SK-N-SH (cell line): Measurements from ENCODE around the gene SLC10A7. TPM values are rescaled to one million over a fixed set of nuclear protein-coding genes. Genes with fewer than 3 reads are reported as not detected.

Source experiments
- CTCF ChIA-PET: fragments of 300-600, 350-600 bp; formaldehyde crosslinking; extraction: SDS; loops from one replicate; lab custom pipeline; 2021; lab: Yijun Ruan, JAX
- POLR2A ChIA-PET: fragments of 350-600 bp; sonication (Branson Sonifier 250); formaldehyde crosslinking; extraction: SDS; loops from one replicate; lab custom pipeline; 2020; ENCODE audit warnings: antibody characterized with exemption, inconsistent platforms; lab: Yijun Ruan, JAX
- DNase-seq: peaks from one replicate; pipeline ENCODE4 v3.0.0; 2012
- H2AFZ ChIP-seq: fragments of 200-600 bp; sonication (generic); 2 replicates; pipeline ENCODE4 v1.8.1; 2016; ENCODE audit warnings: antibody characterized with exemption, mild to moderate bottlenecking, low read depth
- H3F3A ChIP-seq: fragments of 200-600 bp; sonication (generic); replicated peaks from 2 replicates; pipeline ENCODE3; 2016; ENCODE audit warnings: antibody characterized with exemption, mild to moderate bottlenecking; ENCODE audit not compliant: insufficient read depth
- H3K27ac ChIP-seq, 2 experiments: fragments of 200-500 bp in 1 of 2; fragments of 200-600 bp in 1 of 2; sonication (Bioruptor generic) in 1 of 2; sonication (generic), shearing (Covaris generic) in 1 of 2; 2 replicates each; pipeline versions ENCODE4 v1.5.1 to v1.6.1; 2014 to 2016; ENCODE audit warnings: low read depth in 2 of 2, inconsistent platforms in 1 of 2, low read length in 1 of 2, mild to moderate bottlenecking in 1 of 2, mixed read lengths in 1 of 2
- H3K27me3 ChIP-seq: fragments of 200-600 bp; sonication (generic), shearing (Covaris generic); 2 replicates; pipeline ENCODE4 v1.6.1; 2016; ENCODE audit warnings: mixed run types; ENCODE audit not compliant: insufficient read depth
- H3K36me3 ChIP-seq, 2 experiments: fragments of 200-500 bp in 1 of 2; fragments of 200-600 bp in 1 of 2; sonication (Bioruptor generic) in 1 of 2; sonication (generic) in 1 of 2; replicated peaks in 1 of 2; 2 replicates each; pipeline versions ENCODE3 to v1.5.1; 2014 to 2016; ENCODE audit warnings: low read length in 1 of 2, mild to moderate bottlenecking in 1 of 2; ENCODE audit not compliant: insufficient read depth in 2 of 2, control insufficient read depth in 1 of 2
- H3K4me1 ChIP-seq, 2 experiments: fragments of 200-500 bp in 1 of 2; fragments of 200-600 bp in 1 of 2; sonication (Bioruptor generic) in 1 of 2; sonication (generic), shearing (Covaris generic) in 1 of 2; 2 replicates each; pipeline versions ENCODE4 v1.5.1 to v1.6.1; 2014 to 2016; ENCODE audit warnings: low read depth in 1 of 2, low read length in 1 of 2, mixed run types in 1 of 2; ENCODE audit not compliant: insufficient read depth in 2 of 2, control insufficient read depth in 1 of 2
- H3K4me2 ChIP-seq: fragments of 200-600 bp; sonication (generic), shearing (Covaris generic); 2 replicates; pipeline ENCODE4 v1.6.1; 2017; ENCODE audit warnings: mixed run types
- H3K4me3 ChIP-seq, 2 experiments: fragments of 200-500 bp in 1 of 2; fragments of 200-600 bp in 1 of 2; sonication (Bioruptor generic) in 1 of 2; sonication (generic), shearing (Covaris generic) in 1 of 2; 2 replicates each; pipeline versions ENCODE4 v1.5.1 to v1.8.1; 2014 to 2016; ENCODE audit warnings: low read depth in 2 of 2, inconsistent platforms in 1 of 2, low read length in 1 of 2, mild to moderate bottlenecking in 1 of 2, mixed read lengths in 1 of 2, moderate library complexity in 1 of 2
- H3K79me2 ChIP-seq: fragments of 200-600 bp; sonication (generic); 2 replicates; pipeline ENCODE4 v1.8.1; 2017; ENCODE audit warnings: mild to moderate bottlenecking; ENCODE audit not compliant: insufficient read depth
- H3K9ac ChIP-seq: fragments of 200-600 bp; sonication (generic); 2 replicates; pipeline ENCODE4 v1.6.1; 2017; ENCODE audit warnings: mixed run types
- H3K9me2 ChIP-seq: fragments of 200-600 bp; sonication (generic); 2 replicates; pipeline ENCODE4 v1.6.1; 2017; ENCODE audit warnings: mixed run types
- H3K9me3 ChIP-seq: fragments of 200-600 bp; sonication (generic); 2 replicates; pipeline ENCODE4 v1.6.1; 2017; ENCODE audit warnings: mixed run types, mild to moderate bottlenecking, moderate library complexity
- H4K20me1 ChIP-seq: fragments of 200-600 bp; sonication (generic); 2 replicates; pipeline ENCODE4 v1.6.1; 2017; ENCODE audit warnings: mild to moderate bottlenecking, mixed run types; ENCODE audit not compliant: insufficient read depth
- EP300 ChIP-seq, 2 experiments: IDR thresholded peaks; 2 replicates each; pipeline versions ENCODE4 v1.4.0 to v1.6.1; 2012; ENCODE audit warnings: borderline replicate concordance in 1 of 2, low read depth in 1 of 2, low read length in 1 of 2
- FOSL2 ChIP-seq: IDR thresholded peaks from 2 replicates; pipeline ENCODE4 v1.4.0; 2012; ENCODE audit warnings: low read depth, mild to moderate bottlenecking, moderate library complexity, borderline replicate concordance
- FOXJ3 ChIP-seq: sonication (generic); formaldehyde crosslinking; IDR thresholded peaks from 2 replicates; pipeline ENCODE4 v1.5.1; 2020; ENCODE audit warnings: mild to moderate bottlenecking, missing genetic modification reagents
- JUND ChIP-seq: IDR thresholded peaks from 2 replicates; pipeline ENCODE4 v1.4.0; 2012
- MXI1 ChIP-seq: IDR thresholded peaks from 2 replicates; pipeline ENCODE4 v1.6.1; 2012; ENCODE audit warnings: mild to moderate bottlenecking, low read depth, low read length, improper control_type of control experiment
- NFIC ChIP-seq: IDR thresholded peaks from 2 replicates; pipeline ENCODE4 v1.4.0; 2012; ENCODE audit warnings: borderline replicate concordance
- NRF1 ChIP-seq: IDR thresholded peaks from 2 replicates; pipeline ENCODE4 v1.6.1; 2012; ENCODE audit warnings: low read depth, mild to moderate bottlenecking, low read length
- RAD21 ChIP-seq: IDR thresholded peaks from 2 replicates; pipeline ENCODE4 v1.6.1; 2012; ENCODE audit warnings: mild to moderate bottlenecking, low read length
- RCOR1 ChIP-seq: fragments of 150-350 bp; IDR thresholded peaks from 2 replicates; pipeline ENCODE4 v1.6.1; 2017; ENCODE audit warnings: antibody characterized with exemption, low read length
- RFX5 ChIP-seq: IDR thresholded peaks from 2 replicates; pipeline ENCODE4 v1.6.1; 2012; ENCODE audit warnings: mild to moderate bottlenecking, improper control_type of control experiment, low read length
- RXRA ChIP-seq: IDR thresholded peaks from 2 replicates; pipeline ENCODE4 v1.4.0; 2012; ENCODE audit warnings: low read depth, mild to moderate bottlenecking, borderline replicate concordance
- SMC3 ChIP-seq: IDR thresholded peaks from 2 replicates; pipeline ENCODE4 v1.6.1; 2012; ENCODE audit warnings: low read depth, low read length, improper control_type of control experiment
- TAF1 ChIP-seq: IDR thresholded peaks from 2 replicates; pipeline ENCODE4 v1.6.1; 2012; ENCODE audit warnings: low read depth, mild to moderate bottlenecking, low read length, moderate library complexity, borderline replicate concordance
- TCF12 ChIP-seq: IDR thresholded peaks from 2 replicates; pipeline ENCODE4 v1.4.0; 2012
- YY1 ChIP-seq: IDR thresholded peaks from 2 replicates; pipeline ENCODE4 v1.4.0; 2012; ENCODE audit warnings: low read depth, mild to moderate bottlenecking
- WGBS: methylation state at CpG from one replicate; pipeline ENCODE4 v1.1.6; 2017; ENCODE audit warnings: low lambda C conversion rate; 5-methylcytosine and 5-hydroxymethylcytosine counted together
- polyA plus RNA-seq, 3 experiments: library from polyadenylated mRNA; depleted of rRNA; stranded (reverse); fragments of >200 nt; gene quantifications; 2 replicates each; pipeline ENCODE4 v1.2.3, GENCODE V29; 2012
- TF ChIP-seq, protein P1 (sequence below): fragments of 200-600 bp; sonication (generic); IDR thresholded peaks from 2 replicates; pipeline ENCODE4 v1.6.1; 2017; ENCODE audit warnings: antibody characterized with exemption, mild to moderate bottlenecking, moderate library complexity
- TF ChIP-seq, protein P2 (sequence below): fragments of 150-350 bp; IDR thresholded peaks from 2 replicates; pipeline ENCODE4 v1.6.1; 2017; ENCODE audit warnings: antibody characterized with exemption, low read length, low read depth, borderline replicate concordance
- TF ChIP-seq, protein P3 (sequence below): fragments of 150-350 bp; IDR thresholded peaks from 2 replicates; pipeline ENCODE4 v1.6.1; 2016; ENCODE audit warnings: mild to moderate bottlenecking, low read depth, low read length

The SLC10A7 gene
- polyA plus RNA-seq, 1 of the 3 experiments (the other 2 are of a cell fraction) = 3.3 TPM

DNA sequence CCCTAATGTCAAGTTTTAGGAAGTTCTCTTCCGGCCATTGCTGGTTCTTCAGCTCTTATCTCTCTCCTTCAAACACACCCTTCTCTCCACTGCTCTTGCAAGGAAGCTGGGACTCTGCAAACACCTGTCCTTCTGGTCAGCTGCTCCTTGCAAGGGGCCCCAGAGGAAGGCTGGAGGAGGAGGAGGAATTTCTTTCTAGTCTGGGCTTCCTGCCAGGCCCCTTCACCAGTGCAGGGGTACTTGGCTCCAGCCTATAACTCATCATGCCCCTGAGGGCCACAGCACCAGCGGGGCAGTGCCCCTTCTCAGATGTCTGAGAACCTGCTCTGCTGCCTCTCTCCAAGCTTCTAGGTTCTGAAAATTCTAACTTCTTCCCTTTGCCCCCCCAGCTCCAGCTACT, 260.7 kb downstream of the SLC10A7 start:
- Histone ChIP-seq H3F3A (peaks cover 11% of the 10 kb centered on the region), H3K9ac (no peak overlapping the region), H3K4me2 (no peak overlapping the region), H3K27me3 (no peaks in the 10 kb centered on the region), H2AFZ (no peak overlapping the region), H3K9me3 (no peaks in the 10 kb centered on the region), H3K27ac (no peak overlapping the region), H3K36me3 (no peaks in the 10 kb centered on the region), H4K20me1 (no peaks in the 10 kb centered on the region), H3K4me1 (peaks cover 0 to 17% of the 10 kb centered on the region in 2 experiments; a peak in 2 of 4 replicates), H3K4me3 (no peak overlapping the region), H3K9me2 (no peaks in the 10 kb centered on the region), H3K79me2 (no peaks in the 10 kb centered on the region)
- no peak for TF ChIP-seq TAF1
- no peak for TF ChIP-seq SMC3
- TF ChIP-seq FOSL2 = no peak
- no peak for TF ChIP-seq MXI1
- TF ChIP-seq NFIC = no peak
- TF ChIP-seq, protein P1, sequence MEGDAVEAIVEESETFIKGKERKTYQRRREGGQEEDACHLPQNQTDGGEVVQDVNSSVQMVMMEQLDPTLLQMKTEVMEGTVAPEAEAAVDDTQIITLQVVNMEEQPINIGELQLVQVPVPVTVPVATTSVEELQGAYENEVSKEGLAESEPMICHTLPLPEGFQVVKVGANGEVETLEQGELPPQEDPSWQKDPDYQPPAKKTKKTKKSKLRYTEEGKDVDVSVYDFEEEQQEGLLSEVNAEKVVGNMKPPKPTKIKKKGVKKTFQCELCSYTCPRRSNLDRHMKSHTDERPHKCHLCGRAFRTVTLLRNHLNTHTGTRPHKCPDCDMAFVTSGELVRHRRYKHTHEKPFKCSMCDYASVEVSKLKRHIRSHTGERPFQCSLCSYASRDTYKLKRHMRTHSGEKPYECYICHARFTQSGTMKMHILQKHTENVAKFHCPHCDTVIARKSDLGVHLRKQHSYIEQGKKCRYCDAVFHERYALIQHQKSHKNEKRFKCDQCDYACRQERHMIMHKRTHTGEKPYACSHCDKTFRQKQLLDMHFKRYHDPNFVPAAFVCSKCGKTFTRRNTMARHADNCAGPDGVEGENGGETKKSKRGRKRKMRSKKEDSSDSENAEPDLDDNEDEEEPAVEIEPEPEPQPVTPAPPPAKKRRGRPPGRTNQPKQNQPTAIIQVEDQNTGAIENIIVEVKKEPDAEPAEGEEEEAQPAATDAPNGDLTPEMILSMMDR = no peak
- TF ChIP-seq YY1 = no peak
- no peak for TF ChIP-seq RXRA
- no peak for TF ChIP-seq TCF12
- TF ChIP-seq, protein P2, sequence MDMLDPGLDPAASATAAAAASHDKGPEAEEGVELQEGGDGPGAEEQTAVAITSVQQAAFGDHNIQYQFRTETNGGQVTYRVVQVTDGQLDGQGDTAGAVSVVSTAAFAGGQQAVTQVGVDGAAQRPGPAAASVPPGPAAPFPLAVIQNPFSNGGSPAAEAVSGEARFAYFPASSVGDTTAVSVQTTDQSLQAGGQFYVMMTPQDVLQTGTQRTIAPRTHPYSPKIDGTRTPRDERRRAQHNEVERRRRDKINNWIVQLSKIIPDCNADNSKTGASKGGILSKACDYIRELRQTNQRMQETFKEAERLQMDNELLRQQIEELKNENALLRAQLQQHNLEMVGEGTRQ = no peak
- TF ChIP-seq JUND = no peak
- TF ChIP-seq EP300 (IDR thresholded peaks at IDR 0.05; ENCODE audit: borderline replicate concordance in 1 of 2, low read depth in 1 of 2, low read length in 1 of 2) = no peak
- no peak for TF ChIP-seq NRF1
- TF ChIP-seq, protein P3, sequence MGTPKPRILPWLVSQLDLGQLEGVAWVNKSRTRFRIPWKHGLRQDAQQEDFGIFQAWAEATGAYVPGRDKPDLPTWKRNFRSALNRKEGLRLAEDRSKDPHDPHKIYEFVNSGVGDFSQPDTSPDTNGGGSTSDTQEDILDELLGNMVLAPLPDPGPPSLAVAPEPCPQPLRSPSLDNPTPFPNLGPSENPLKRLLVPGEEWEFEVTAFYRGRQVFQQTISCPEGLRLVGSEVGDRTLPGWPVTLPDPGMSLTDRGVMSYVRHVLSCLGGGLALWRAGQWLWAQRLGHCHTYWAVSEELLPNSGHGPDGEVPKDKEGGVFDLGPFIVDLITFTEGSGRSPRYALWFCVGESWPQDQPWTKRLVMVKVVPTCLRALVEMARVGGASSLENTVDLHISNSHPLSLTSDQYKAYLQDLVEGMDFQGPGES = no peak
- no peak for TF ChIP-seq FOXJ3 (CRISPR knock-in tag)
- TF ChIP-seq RAD21 = no peak
- TF ChIP-seq RFX5 = no peak
- TF ChIP-seq RCOR1 = no peak
- POLR2A ChIA-PET = no interaction called here
- 92% methylated on average over 2 of the region's 2 CpGs for WGBS
- CTCF ChIA-PET = interaction anchor here (0.7 to 0.9 kb wide), 2 partner anchors 20 to 836 kb away, joined by 3 to 4 read pairs; no protein-coding TSS in a partner anchor
- DNase-seq = no peak
